Heart left ventricle (tissue), 13 donors: ENCODE results near the gene SLC35G2.

Source experiments
- POLR2A ChIP-seq, 2 donors: fragments of 450-650 bp; IDR thresholded peaks; one replicate each; pipeline ENCODE4 v1.6.1; 2017; ENCODE audit warnings: antibody characterized with exemption in 2 of 2, mild to moderate bottlenecking in 2 of 2, moderate library complexity in 2 of 2
- TF ChIP-seq, protein P1 (sequence below), 12 donors: fragments of 200-600 bp; sonication (generic) in 4 of 12; IDR thresholded peaks; one replicate each; pipeline versions ENCODE4 v1.5.0 to v1.8.0; 2018 to 2022; ENCODE audit warnings: antibody characterized with exemption in 12 of 12, mild to moderate bottlenecking in 5 of 12
- donor health status: ischemic (EF 13 %, LVEDD 7.1; RV severe dilation, severe dysfunction).
- donor health status: DM: no; HTN: yes; CAD: no.
- donor health status: DM: no; HTN: no; CAD: no.
- donor health status: ischemic (EF 25% LVEDD 6.9; RV normal size, moderate dysfunction).
- donor health status: ischemic (EF 25% LVEDD 5.7; RV mildly dilated, moderate dysfunction).
- donor health status: ischemic (EF 35%, LVEDD 5.7; RV mildly dilated, moderate dysfunction).
- donor health status: nonischemic (EF 11% LVEDD 7.7; RV severe dilation, severe dysfunction).
- donor health status: DM: yes; HTN: yes; CAD: no.
- donor health status: PGD.
- donor health status: ischemic (EF 29% LVEDD 5.4; RV normal size, mild dysfunction).
- donor health status: nonischemic (EF 23%, LVEDD 6.1; RV moderate dilation, normal function).

DNA sequence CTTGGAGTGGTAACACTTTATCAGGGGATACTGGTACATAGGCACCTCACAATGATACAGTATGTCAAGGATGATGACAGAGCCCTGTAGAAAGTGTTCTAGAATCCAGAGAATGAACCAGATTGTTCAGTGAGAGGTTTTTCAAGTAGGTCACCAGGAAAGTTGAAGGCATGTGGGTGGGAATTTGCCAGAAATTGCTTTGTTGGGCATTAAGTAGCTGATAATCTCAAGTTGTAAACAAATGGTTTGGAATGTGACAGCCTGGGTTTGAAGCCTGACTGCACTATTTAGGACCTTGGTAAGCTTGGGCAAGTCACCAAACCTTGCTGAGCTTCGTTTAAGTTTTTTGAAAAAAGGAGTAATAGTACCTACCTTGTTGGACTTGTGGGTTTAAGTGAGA lies 12.5 kb downstream of the SLC35G2 start:
- TF ChIP-seq, protein P1, sequence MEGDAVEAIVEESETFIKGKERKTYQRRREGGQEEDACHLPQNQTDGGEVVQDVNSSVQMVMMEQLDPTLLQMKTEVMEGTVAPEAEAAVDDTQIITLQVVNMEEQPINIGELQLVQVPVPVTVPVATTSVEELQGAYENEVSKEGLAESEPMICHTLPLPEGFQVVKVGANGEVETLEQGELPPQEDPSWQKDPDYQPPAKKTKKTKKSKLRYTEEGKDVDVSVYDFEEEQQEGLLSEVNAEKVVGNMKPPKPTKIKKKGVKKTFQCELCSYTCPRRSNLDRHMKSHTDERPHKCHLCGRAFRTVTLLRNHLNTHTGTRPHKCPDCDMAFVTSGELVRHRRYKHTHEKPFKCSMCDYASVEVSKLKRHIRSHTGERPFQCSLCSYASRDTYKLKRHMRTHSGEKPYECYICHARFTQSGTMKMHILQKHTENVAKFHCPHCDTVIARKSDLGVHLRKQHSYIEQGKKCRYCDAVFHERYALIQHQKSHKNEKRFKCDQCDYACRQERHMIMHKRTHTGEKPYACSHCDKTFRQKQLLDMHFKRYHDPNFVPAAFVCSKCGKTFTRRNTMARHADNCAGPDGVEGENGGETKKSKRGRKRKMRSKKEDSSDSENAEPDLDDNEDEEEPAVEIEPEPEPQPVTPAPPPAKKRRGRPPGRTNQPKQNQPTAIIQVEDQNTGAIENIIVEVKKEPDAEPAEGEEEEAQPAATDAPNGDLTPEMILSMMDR (IDR thresholded peaks at IDR 0.05) = no peak
- no peak for TF ChIP-seq POLR2A (IDR thresholded peaks at IDR 0.05)
